Stimulated activated CD8-positive, alpha-beta memory T cell treated with anti-CD3 and anti-CD28 coated beads, Interleukin-12 subunit alpha, Interleukin-12 subunit beta, amount 100 ng/mL, for 4 hours (primary cell): ENCODE measurements around the gene PLXDC2.

Experiments
- DNase-seq: peaks from one replicate; pipeline ENCODE4 v3.0.0-alpha.2; 2020; ENCODE audit warnings: low read depth

PLXDC2 gene

DNA sequence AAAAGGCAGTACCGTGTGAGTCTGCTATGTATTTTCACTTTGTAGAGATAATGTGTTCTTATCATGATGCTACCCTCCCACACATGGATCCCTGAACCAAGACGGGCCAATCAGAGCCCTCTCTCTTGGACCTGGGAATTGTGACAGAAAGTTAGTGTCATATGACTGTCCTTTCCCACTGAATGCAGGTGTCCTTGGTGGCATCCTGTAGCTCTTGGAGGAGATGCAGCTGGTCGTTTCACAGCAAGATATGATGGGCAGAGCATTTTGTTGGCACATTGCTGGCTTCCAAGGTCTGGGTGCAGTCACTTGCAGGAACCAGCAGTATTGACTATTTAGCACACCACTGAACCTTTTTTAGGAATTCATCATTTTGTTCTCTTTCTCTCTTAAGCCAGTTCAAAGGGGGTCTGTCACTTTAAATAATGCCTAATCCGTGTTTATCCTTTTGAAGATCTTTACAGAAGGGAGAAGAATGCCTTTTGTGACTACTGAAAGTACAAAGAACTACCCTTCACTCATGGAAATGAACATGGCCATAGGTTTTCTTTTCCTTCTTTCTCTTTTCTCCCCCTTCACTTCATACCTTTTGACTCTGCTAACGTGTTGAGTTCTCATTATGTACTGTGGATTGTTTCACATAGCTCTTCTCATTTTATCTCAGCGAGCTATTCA lies 125.1 kb downstream of the PLXDC2 start:
- DNase-seq = no peak

DNA sequence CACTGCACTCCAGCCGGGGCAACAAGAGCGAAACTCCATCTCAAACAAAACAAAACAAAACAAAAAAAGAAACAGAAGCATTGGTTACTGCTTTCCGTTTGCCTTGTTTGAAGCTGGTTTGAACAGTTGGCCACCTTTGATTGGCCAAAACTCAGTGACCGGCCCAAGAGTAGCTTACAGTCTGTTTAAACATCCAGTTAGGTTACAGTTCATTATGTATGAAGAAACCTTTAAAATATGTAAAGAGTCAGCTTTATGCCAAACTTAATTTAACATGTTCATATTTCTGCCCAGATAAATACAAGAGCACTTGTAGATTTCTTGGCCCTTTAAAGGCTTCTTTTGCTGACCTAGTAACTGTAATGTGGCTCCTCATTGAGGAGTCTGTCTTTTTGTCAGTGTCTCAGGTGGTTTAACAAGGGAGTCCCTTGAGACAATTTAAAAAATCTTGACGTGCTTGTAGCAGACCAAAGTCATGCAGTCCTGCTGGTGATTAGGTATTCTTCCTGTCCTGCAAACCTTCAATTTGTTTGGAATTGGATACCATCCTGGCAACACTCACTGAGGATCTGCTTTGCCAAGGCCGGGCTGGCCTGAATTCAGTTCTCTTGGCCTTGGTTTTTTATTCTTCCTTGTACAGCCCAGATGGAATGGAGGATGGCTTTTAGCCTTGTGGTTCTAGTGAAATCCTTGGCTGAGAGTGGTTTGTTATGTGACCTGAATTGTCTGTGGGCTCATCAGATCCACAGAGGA lies 128.9 kb downstream of the PLXDC2 start:
- no peak for DNase-seq

DNA sequence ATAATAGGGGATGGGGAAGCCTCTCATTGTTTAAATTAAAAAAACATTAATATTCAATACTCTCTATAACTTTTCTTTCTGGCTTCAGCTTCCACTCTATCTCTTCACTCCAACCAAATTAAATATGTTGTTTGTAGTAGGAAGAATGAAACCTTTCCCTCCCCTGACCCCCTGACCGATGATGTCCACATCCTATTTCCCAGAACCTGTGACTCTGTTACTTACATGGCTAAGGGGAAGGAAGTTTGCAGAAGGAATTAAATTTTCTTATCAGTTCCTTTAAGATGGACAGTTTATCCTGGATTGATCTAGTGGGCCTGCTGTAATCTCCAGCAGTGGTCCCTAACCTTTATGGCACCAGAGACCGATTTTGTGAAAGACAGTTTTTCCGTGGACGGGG lies 130.0 kb downstream of the PLXDC2 start:
- DNase-seq = no peak

DNA sequence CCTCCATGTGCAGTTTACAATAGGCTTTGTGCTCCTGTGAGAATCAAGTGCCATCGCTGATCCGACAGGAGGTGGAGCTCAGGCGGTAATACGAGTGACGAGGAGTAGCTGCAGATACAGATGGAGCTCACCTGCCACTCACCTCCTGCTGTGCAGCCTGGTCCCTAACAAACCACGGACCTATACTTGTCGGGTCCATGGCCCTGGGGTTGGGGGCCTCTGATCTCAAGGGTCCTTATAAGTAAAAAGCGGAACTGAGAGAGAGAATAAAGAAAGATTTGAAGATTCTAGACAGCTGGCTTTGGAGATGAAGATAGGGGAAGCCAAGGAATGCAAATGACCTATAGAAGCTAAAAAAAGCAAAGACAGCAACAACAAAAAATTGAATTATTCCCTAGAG lies 130.6 kb downstream of the PLXDC2 start:
- DNase-seq = no peak

DNA sequence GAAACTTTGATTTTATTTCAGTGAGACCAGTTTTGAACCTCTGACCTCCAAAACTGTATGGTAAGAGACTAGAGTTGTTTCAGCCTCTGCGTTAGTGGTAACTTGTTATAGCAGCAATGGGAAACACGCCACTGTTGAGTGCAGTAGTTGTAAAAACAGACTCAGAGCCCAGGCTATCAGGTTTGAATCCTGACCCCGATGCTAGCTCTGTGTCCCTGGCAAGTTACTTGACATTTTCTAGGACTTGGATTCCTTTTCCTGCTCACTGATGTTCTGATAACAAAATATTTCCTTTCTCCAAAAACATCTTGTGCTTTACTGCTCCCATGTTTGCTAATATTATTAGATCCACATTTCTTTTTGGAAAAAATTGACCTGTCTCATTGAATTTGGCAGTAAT lies 131.0 kb downstream of the PLXDC2 start:
- no peak for DNase-seq

DNA sequence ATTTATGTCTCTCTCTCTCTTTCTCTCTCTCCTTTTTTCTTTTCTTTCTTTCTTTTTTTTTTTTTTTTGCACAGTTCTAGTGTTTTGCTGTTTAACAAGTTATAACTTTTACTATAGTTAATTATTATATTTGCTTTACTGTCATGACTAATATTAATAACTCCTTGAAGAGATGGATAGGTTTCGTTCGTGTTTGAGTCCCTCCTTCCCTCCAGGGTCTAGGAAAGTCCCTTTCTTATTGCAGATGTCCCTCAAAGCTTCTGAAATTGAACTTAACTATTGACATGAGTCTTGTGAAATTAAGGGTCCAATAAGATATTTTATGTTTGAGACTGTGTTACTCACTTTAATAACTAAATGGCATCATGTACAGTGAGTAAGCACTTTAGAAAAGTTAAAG lies 131.4 kb downstream of the PLXDC2 start:
- DNase-seq = no peak

DNA sequence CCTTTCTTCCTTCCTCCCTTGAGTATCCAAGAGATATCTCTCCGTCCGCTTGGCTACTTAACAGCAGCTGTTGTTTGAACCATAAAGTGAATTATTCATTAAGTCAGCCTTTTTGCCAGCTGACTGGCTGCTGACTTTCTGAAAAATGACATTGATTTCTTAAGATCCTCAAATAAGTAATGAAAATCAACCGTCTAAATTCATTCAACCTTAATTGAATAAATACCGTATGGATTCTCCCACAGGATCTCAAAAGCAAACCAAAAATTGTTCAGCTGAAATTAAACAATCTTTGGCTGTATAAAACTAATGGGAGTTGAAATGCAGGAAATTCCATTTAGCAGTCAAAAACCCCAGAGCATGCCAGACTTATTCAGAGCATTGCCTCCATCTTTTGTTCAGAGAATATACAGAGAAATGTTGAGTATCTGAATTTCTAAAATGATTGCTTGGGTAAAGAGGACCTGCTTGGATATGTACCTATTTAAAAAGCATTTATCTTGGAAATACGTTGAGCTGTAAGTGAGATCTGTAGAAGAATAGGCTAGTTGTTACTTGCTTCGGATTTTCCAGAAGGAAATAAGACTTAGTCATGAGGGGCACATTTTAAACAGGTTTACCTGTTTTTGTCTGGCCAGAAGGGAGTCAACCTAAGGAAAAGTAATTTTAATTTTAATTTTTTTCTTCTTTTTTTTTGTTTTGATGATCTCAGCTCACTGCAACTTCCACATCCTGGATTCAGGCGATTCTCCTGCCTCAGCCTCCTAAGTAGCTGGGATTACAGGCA lies 136.2 kb downstream of the PLXDC2 start:
- no peak for DNase-seq

DNA sequence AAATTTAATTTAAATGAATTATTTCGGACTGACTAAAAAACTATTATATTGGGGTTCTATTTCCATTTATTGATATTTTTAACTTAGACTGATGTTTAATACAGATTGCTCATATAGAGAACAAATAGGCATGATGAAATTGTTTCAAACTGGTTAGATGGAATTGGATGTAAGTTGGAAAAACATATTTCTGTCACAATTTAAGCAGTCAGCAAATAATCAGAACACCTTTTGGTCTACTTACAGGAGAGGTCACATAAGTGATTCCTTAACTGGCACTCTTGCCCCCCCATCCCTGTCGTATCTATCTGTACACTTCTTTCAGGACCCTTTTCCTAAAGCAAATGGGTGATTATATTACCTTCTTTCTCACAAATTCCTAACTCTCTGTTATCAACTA lies 138.4 kb downstream of the PLXDC2 start:
- DNase-seq = no peak

DNA sequence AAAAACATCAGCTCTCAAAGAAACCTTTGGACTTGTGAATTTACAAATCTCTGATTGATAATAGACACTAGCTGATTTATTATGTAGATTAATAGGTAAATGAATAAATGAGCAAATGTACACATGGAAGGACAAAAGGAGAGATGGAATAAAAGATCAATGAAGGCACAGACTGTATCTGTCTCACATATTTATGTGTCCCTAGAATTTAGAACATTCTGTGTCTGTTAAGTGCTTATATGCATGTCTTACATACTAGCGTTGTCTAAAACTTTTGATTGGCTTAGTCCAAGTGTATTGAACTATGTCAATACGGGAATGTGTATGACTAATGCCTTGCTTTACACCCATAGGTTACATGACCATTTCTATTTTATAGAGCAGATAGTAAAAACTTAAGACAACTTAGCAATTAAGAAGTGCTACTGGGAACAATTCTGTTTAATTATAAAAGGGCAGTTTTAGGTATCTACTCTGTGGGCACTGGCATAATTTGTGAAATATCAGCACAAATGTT lies 140.3 kb downstream of the PLXDC2 start:
- no peak for DNase-seq

DNA sequence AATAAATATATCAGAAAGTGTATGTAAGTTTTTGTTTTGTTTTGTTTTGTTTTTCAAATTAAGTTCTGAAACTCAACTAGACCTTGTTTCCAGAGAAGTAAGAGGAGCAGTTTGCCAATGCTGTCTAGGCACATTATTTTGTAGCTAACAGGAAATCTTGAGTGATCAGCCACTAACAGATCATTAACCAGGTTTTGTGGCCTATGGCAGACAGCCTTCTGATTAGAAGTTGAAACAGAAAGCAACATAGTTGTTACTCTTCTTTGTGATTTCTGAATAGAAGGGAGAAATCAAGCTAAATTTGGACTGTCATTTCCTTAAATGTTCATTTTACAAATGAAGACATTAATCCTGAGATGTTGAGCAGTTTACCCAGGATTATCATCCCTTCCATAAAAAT lies 142.6 kb downstream of the PLXDC2 start:
- DNase-seq = no peak

DNA sequence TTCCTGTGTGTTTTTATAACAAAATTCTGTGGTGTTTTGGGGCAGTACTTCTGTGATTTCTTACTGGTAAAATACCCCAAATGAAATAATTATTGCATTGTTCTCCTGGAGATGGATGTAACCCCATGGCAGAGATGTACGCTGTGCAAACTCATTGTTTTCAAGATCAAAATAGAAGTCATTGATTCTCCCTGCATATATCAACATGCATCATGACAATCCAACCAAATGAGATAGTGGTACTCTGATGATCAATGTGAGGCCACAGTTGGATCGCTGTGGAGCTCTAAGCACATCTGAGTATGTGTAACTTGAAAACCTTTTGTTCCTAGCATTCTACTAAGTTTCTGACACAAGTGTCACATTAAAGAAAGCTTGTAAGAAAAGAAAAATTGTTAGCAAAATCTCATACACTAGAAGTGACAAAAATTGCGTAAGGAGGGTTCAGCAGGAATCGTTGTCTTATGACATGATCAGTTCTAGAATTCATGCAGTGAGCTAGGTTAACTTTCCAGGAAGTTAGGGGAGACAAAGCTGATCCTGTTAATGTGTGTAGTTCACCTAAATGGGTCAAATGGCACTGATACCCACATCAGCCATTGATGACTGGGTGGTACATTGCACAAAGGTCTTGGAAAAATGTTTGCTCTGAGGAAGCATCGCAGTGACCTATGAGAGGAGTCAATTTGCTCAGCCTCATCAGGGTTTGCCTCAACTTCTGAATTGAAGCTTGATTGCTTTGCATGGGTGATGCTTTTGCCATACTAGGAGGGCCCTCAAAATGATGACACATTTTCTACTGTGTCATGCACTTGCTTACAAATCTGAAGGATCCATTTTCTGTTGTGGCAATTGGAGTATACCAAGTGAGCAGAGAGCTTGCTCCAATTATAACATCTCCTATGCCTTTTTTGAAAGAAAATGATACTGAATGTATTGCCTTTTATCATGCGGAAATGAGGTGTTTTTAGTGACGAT lies 145.1 kb downstream of the PLXDC2 start:
- DNase-seq = no peak

DNA sequence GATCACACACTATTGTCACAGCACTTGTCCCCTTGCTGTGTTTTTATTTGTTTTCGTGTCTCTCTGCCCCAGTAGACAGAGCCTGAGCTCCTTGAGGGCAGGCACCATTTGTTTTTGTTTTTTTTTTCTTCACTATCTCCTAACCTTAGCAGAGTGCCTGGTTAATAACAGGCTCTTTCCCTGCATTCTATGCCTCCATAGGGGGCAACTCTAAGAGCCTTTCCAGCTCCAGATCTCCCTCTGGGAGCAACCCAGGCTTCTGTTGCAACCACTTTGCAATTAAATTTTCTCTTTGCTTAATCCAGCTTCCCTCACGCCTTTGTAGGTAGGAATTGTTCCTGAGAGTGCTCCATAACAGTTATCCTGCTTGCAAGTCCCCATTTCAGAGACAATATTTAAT lies 148.4 kb downstream of the PLXDC2 start:
- no peak for DNase-seq

DNA sequence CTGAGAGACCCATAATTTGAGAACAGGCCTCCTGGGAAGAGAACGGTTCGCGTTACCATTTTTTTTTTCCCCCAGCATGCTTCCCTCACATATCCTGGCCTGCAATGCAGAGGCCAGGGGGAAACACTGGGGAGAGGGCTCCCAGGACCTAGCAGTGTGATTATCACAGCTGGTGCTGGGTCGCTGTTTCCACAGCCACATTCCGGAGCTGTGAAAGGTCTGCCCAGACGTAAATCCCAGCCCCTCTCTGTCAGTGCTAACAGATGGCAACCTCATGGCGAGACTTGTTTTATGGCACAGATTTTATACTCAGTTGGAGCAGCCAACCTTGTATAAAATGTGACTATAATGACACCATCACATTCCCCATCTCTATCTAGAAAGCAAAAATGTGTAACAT lies 150.5 kb downstream of the PLXDC2 start:
- DNase-seq = no peak

DNA sequence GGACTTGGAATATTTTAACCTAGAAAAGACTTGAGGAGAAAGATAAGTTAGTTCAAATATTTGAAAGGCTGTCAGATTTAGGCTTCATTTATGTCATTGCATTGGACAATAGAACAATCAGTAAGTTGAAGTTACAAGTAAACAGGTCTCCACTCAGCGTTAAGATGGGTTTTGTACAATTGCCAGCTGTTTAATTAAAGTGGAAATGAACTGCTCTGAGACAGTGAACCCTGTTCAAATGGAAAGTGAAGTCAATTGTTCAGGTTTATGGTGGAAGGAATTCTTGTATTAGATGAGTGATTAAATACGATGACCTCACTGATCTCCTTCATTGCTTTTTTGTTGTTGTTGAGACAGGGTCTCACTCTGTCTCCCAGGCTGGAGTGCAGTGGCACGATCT lies 151.7 kb downstream of the PLXDC2 start:
- DNase-seq = no peak

DNA sequence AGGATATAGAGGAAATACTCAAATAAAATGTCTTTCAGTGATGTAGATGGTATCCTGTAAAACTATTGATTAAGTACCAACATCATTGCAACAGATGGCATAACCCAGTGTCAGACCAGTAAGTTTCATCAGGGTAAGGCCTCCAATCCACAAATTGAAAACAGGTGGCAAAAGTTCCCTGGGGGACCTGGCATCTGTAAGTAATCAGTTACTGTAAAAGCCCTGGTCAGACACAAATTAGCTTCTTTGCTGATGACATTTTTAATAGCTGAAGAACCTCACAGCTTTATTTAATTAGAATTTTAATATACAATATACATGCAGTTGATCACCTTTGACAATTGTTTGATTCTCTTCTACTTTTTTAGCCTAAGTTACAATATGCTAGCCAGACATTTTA lies 152.5 kb downstream of the PLXDC2 start:
- no peak for DNase-seq

DNA sequence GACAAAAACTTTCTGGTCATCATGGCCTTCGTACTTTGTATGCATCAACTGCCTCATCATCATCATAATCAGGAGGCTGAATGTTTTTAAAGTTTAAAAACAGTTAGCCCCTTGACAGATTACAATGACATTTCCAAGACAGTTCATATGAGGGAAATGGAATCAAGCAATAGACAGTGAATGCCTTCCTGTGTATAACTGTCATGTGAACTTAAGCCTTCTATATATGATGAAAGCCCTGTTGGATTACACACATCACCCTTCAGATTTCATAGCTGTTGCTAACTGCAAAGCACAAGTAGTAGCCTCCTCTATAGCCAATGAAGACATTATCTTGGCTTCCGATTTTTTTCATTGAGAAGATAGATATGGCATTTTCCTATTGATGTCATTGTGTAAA lies 154.0 kb downstream of the PLXDC2 start:
- DNase-seq = no peak

DNA sequence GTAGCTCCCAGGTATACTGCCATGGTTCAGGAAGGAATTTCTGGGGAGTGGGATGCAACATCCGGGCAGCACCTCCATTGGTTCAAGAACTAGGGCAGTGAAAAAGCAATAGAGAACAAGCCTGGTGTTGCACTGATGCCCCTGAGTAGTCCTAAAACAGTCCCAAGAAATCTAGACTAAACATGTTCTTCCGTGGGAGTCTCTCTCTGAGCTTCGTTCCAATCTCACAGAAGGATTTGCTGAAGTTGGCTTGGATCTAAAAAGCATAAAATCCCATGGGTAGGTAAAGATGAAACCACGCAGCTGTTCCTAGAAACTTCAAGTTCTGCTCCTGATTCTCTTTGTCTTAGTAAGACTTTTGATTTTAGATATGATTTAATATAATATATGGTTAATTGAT lies 154.5 kb downstream of the PLXDC2 start:
- DNase-seq = no peak

DNA sequence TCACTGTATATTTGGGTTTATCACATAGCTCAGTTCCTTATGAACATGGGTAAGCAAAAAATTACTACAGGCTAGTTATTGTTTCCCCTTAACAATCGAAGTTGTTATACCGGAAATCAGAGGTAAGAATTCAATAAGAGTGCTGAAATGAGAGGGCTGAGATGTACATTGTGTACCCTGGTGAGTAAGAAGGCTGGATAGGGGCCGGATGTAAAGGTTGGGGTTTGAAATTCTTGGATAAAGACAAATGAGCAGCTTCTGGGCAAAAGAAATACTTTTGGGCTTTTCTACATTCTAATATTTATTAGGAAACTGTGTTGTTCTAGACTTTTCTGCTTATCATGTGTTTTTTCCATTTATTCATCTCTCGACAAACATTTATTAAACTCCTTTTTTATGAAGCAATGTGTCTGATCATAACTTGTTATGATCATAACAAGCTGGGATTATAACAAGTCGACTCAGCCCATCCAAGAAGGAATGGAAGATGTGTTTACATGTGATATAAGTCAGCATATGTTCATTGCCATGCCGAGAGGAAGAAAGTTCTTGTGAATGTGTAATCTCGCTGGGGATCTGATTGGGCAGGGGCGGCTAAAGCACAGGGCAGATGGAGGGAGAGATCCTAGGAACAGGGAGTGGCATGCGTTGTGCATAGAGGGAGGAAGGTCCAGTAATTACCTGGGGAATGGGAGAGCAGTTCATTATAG lies 155.3 kb downstream of the PLXDC2 start:
- DNase-seq = no peak

DNA sequence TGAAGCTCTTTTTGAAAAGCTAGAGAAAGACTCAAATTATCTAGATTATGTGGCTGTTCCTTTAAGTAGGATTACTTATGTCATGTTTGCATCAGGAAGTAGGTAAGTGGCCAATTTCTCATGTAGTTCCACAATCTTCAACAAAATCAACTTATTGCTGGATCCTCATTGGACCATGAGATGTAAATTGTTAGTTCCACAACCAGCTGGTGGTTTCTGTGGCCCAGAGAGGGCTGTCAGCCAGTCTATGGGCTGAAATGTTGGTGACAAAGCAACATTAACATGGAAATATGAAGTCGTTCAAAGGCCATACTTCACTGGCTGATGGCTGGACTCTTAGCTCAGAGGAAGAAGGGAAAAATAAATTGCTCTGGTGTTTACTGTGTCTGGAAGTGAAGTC lies 157.9 kb downstream of the PLXDC2 start:
- no peak for DNase-seq

DNA sequence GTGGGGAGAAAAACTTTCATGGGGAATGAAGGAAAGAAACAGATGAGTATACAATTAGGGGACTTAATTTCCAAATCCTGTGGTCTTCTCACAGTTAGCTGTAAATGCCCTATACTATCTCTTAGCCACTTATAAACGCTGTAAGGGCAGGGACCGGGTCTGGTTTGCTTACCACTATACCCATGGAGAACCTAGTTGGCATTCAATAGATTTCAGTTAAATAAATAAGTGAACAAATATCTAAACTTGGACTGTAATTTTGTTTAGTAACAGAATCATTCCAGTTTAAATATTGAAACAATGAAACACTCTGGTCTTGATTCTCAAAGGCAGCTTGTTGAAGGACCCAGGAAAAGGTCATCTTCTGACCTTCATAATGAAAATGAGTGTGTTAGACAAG lies 158.3 kb downstream of the PLXDC2 start:
- DNase-seq = no peak

DNA sequence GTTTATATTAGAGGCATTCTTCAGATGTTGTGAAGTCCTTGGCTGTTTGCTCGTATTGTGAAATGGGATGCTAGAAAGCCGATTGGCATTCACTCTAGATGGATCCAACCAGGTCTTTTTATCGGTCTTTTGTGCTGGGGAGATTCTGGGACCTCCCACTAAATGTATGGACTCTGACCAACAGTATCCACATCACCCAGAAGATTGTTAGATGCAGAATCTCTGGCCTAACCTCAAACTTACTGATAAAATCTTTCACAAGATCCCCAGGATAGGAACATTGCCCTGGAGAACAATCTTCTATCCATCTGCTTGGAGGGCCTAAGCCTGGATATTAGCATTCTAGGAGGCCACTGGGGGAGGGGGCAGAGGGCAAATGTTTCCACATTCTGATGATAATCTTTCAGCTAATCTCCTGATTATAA lies 160.9 kb downstream of the PLXDC2 start:
- DNase-seq = no peak
